Activated naive CD4-positive, alpha-beta T cell (primary cell): Measurements from ENCODE around the gene AKR7A2.

ENCODE experiments used
- DNase-seq, 4 experiments: peaks; one replicate each; lab custom pipeline; 2025; lab: John Stamatoyannopoulos, UW

The AKR7A2 gene

GRCh38 chr1:19311931-19312781 is at the start of gene AKR7A2, which contains the start of gene SLC66A1:
AKR7A2 (minus strand) TSS chr1:19312144; CDS start chr1:19312124, 20 bp downstream.
SLC66A1 (plus strand) TSS chr1:19312326; CDS start chr1:19317678, 5,352 bp downstream.
- peak; percentile 30 to 87 (median 71) for DNase-seq

- no peak for DNase-seq
Measured at GRCh38 chr1:19360843-19361610, 49.1 kb upstream of the AKR7A2 start.

GRCh38 chr1:19360432-19360831 is 48.5 kb upstream of the AKR7A2 start:
- no peak for DNase-seq

- DNase-seq, result no peak
Measured at GRCh38 chr1:19360016-19360415, 48.1 kb upstream of the AKR7A2 start.

DNA sequence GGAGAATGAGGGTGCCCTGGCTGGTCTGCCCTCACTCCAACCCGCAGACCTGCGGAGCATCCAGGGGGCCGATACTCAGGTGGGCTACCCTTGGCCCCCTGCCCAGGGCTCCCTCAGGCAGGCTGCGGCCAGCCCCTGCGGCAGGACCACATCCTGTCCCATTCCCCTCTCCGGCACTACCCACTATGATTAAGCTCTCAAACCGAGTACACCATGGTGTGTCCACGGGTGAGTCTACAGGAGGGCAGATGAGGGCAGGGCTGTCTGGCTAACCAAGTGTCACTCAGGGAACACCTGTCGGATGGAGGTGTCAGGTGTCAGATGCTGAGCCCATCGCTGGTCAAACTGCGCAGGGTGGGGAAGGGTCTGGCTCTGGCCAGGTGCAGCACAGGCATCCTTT is 47.4 kb upstream of the AKR7A2 start:
- no peak for DNase-seq

GRCh38 chr1:19358710-19359109 is 46.8 kb upstream of the AKR7A2 start:
- DNase-seq, result no peak

DNA sequence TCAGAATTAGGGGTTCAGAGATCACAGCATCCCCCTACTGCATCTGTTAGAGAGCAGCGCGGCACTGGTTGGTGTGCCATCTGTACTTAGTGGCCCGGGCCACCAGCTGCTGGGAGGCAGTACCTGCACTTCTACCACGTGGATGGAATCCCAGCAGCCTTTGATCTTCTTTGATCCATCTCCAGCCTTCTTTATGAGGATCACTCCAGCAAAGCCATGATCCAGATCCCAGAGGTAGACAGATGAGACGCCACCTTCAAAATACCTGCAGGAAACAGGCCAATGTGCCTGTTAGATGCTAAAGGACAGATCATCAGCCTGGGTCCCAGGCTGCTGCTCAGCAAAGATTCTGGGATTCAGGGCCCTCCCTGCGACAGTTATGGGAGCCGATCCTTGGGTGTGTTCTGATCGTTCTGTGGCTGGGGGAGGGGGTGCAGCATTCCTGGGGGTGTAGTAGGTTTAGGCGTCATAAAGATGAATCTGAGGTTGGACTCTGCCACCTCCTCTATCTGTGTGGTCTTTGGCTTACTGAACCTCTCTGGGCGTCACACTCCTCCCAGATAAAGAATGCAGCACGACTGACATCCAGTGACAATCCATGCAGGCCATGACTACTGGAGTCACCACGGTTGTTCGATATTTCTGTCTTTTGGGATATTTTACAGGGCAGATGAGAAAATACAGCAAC is 45.5 kb upstream of the AKR7A2 start:
- no peak for DNase-seq

DNA sequence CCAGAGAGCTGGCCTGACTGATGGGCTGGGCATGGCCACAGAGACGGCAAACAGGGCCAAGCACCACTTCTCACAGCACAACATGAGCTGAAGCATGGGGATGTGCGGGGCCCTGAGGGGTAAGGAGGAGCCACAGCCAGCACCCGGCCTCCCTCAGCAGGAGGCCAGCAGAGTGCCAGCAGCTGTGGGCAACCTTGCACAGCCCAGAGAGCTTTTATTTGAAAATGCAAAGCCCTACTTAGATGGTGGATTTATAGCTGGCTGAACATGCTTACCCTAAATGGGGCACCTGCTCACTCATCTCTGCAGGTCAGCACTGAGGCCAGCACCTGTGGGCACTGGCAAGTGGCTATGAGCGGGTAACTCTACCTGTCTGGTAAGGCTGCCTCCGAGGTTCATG is 44.3 kb upstream of the AKR7A2 start:
- DNase-seq, result no peak

DNA sequence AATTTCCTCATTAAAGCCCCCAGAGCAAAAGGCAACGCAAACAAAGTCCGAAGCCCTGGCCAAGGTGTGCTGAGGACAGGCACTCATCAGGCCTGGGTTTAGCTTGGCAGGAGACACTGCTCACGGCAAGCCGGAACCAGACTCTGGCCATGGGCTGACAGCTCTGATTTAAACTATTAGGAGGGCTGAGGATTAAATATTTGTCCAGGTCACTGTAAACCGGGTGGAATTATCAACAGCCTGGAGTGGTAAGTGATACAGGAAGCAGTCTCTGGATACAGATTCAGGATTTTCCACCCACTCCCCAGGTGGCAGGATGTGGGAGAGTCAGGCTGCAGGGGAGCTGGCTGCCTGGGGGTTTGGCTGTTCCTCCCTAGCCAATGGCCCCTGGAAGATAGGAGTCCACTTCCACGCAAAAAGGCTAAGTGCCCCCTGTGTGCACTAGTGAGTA is 42.6 kb upstream of the AKR7A2 start:
- no peak for DNase-seq

DNA sequence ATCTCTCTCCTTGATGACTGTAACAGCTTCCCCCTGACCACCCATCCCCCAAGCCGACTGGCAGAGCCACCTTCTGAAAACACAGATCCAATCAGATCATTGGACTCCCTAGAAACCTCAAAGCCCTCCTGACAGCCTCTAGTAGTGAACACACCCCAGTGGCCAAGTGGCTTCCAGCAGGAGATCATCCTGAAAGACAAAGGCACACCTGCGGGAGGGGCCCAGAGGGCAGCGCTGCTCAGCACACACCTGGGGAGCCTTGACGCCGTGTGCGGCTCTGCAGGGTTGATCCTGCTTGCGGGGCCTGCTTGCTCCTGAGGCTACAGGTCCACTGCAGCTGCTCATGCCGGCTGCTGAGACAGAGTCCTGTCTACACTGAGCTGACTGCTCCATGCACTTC is 41.7 kb upstream of the AKR7A2 start:
- DNase-seq, result no peak

DNA sequence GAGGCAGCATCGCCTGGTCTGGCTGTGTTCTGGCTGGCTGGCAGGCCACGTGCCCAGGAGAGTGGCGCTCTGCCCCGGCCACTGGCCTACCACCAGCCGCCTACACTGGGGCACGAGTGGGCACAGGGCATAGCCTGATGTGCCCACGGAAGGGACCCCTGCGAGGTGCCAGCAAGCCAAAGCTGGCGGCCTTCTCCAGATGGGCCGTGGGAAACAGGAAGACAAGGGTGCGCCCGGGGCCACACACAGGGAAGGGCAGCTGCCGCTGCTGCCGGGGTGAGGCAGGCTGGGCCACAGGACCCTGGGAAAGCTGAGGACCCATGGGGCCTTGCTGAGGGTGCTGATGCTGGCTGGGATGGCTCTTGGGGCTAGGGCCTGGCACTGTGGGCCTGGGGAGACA is 40.9 kb upstream of the AKR7A2 start:
- DNase-seq, result no peak

GRCh38 chr1:19351873-19352272 is 39.9 kb upstream of the AKR7A2 start:
- no peak for DNase-seq

- no peak for DNase-seq
Measured at GRCh38 chr1:19350566-19350965, 38.6 kb upstream of the AKR7A2 start.

DNA sequence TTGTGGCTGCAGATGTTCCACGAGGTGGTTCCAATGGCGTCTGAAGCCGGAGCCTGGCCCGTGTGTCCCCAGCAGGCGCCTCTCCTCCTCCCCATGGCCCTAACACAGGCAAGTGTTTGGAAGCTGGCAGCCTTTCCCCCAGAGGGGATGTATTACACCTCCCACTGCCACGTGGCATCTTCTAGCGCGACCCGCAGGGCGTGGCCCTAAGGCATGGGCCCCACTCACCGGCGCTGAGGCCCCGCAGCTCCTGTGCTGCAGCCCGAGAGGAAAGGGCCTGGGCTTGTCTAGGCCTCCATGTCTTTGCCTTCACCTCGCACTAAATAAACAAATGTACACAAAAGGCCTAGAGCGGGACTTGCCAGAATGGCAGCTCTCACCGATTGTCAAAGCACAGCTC is 38.1 kb upstream of the AKR7A2 start:
- DNase-seq, result no peak

DNA sequence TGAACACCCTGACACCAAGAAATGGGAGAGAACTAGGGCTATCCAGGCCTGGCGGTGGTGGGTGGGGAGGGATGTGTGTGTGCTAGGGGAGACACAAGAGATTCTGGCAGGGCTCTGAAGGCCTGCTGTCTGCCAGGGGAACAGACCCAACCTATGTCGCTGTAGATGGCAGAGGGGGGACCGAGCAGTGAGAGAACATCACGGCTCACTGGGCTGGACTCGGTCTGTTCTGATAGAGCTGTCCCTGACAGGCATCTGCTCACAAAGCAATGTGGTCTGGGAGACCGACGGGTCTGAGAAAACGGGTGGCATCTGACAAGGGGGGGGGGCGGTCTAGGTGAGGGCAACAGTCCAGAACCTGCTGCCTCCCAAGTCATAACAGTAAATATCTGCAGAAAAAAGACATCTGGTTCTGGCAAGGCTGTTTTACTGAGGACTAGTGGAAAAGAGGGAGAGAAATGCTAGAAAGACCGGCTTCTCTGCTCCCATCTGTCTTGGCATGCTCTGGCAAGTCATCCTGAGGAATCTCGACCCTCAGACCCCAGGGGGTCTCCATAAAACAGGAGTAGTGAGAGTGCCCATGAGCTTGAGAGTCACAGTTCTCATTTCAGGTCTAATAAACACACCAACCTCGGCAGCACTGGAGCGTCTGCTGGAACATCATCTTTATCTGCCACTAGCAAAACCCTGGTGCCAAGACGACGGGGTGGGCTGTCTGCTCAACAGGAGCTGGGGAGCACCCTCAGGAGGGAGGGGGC is 36.7 kb upstream of the AKR7A2 start:
- no peak for DNase-seq

DNA sequence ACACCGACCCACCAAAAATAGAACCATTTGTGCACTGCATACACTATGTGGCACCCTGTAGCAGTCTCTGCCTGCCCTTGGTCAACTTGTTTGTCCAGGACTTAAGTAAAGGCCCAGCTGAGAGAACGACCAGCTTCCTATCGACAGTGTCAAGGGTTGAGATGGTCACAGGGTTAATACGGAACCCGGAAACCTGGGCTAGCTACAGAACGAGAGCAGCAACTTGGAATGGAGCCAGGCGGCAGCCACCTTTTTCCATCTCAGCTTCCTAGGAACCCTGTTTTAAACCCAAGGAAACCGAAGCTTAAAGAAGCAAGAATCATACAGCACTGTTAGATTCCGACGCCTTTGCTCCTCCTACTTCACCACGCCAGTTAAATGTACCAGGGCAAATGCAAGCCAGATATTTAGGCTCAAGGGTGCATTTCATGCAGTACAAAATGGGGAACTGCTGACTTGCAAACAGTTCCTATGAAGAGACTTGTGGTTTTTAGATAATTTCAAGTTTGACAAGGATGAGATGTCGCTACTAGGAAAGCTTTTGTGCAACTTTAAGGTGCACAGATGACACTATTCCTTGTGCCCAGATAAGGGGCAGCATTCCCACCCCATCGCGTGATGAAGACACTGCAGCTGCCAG is 35.7 kb upstream of the AKR7A2 start:
- no peak for DNase-seq

GRCh38 chr1:19346026-19346425 is 34.1 kb upstream of the AKR7A2 start:
- DNase-seq, result no peak

- no peak for DNase-seq
Measured at GRCh38 chr1:19345391-19345790, 33.4 kb upstream of the AKR7A2 start.

GRCh38 chr1:19344831-19345230 is 32.9 kb upstream of the AKR7A2 start:
- DNase-seq, result no peak

DNA sequence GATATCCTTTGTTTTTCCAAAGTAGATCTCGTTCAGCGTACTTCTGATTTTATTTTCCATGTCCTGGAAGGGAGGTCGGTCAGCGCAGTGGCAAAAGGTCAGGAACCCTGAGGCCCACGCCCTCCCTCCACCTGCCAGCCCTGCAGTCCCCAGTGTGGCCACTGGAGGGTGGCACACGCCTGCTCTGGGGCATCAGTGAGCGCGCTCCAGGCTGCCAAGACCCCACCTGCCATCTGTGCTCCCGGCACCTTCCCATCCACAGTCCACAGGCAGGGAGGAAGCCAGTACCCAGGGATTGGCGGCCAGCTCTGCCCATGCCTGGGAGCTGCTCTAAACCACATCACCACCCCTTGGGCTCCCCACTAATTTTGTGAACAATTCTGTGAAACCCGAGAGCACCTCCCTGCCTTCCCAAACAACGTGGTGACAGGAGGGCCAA is 32.4 kb upstream of the AKR7A2 start:
- DNase-seq, result peak in 2 of 4 experiments; percentile 16 to 30
